Inflammatory macrophage (primary cell): ENCODE results near the gene SYNGAP1.
A peak's percentile ranks its signal among the peaks of the same experiment; 100 is the strongest.

Experiments used
- DNase-seq, 2 donors: peaks; one replicate each; pipeline ENCODE4 v3.0.0-alpha.2; 2020 to 2022

SYNGAP1 gene

GRCh38 chr6:33439956-33440648 lies 20.2 kb downstream of the SYNGAP1 start:
- DNase-seq = no peak

- DNase-seq = no peak
These were observed 20.9 kb downstream of the SYNGAP1 start for GRCh38 chr6:33440649-33441309.

GRCh38 chr6:33441457-33441856 lies 21.6 kb downstream of the SYNGAP1 start:
- DNase-seq = no peak

- DNase-seq = no peak
These were observed 22.4 kb downstream of the SYNGAP1 start for GRCh38 chr6:33442283-33442682.

- DNase-seq = no peak
These were observed 23.2 kb downstream of the SYNGAP1 start for GRCh38 chr6:33443025-33443424.

GRCh38 chr6:33443619-33444504 lies 24.0 kb downstream of the SYNGAP1 start:
- DNase-seq = no peak

- DNase-seq = peak; percentile 92 to 97
These were observed 25.3 kb downstream of the SYNGAP1 start for GRCh38 chr6:33445119-33445603.

GRCh38 chr6:33446356-33446755 lies 26.5 kb downstream of the SYNGAP1 start:
- no peak for DNase-seq

GRCh38 chr6:33450434-33450833 lies 30.6 kb downstream of the SYNGAP1 start:
- DNase-seq = peak; percentile 81 to 83

GRCh38 chr6:33451606-33452005 lies 31.7 kb downstream of the SYNGAP1 start:
- DNase-seq = no peak

- no peak for DNase-seq
These were observed 32.6 kb downstream of the SYNGAP1 start for GRCh38 chr6:33452496-33452895.

GRCh38 chr6:33453393-33454008 lies 33.6 kb downstream of the SYNGAP1 start:
- no peak for DNase-seq

- DNase-seq = peak; percentile 99
These were observed 34.4 kb downstream of the SYNGAP1 start, which contains the start of gene ZBTB9 for GRCh38 chr6:33454009-33454946. ZBTB9 (plus strand) TSS chr6:33454576; CDS start chr6:33455101, 525 bp downstream.

- DNase-seq = no peak
These were observed 35.2 kb downstream of the SYNGAP1 start for GRCh38 chr6:33455051-33455450.

- no peak for DNase-seq
These were observed 36.3 kb downstream of the SYNGAP1 start for GRCh38 chr6:33456156-33456555.

GRCh38 chr6:33458676-33459075 lies 38.8 kb downstream of the SYNGAP1 start:
- DNase-seq = peak; percentile 67 to 82

GRCh38 chr6:33459226-33459625 lies 39.4 kb downstream of the SYNGAP1 start:
- DNase-seq = no peak

GRCh38 chr6:33466075-33466735 lies 46.3 kb downstream of the SYNGAP1 start:
- DNase-seq = no peak

GRCh38 chr6:33467091-33467490 lies 47.2 kb downstream of the SYNGAP1 start:
- DNase-seq = peak in 1 of 2 donors; percentile 31

GRCh38 chr6:33469661-33470060 lies 49.8 kb downstream of the SYNGAP1 start:
- no peak for DNase-seq

GRCh38 chr6:33477864-33478263 lies 58.0 kb downstream of the SYNGAP1 start:
- no peak for DNase-seq
